Measurements from ENCODE around the gene PTPN1. TPM values are rescaled to one million over a fixed set of nuclear protein-coding genes. Genes with fewer than 3 reads are reported as not detected.

PTPN1 gene
- total and polyA plus RNA-seq, 2 of the 4 experiments (the other 2 are of a cell fraction) = 31.7 to 37.4 TPM

DNA sequence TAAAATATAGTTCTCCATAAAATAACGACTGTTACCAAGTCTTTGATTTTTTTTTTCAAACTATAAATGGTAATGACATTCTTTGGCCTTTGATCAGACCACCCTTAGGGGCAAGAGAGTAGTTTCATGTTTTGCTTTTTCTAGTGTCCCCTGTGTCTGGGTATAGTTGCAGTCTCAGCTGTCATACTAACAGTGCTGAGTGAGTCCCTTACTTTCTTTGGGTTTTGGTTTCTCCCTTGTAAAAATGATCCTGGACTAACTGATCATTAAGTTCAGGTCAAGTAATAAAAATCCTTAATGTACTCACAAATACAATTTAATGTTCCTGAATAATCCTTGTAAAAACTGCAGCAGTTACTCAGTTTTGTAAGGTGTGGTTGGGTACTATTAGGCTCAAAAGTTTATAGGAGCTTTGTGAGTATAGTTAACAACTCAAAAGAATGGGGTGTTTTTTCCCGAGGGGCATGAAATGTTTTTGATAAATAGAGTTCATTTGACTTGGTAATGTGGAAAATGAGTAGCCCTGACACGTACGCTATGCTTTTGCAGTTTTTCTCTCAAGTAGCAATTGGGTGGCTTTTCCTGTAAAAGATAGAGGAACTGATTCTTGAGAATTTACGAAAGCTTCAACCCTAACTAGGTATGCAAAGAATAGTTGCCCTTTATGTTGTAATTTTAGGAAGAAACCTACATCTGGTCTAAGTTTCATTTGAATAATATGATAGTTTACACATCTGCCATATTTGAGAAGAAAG, 6.2 kb downstream of the PTPN1 start:
- H3K4ac ChIP-seq (ENCODE audit: low read depth, low read length) = no peak overlapping the region
- no peaks in the 10 kb centered on the region for H3K9me3 ChIP-seq (ENCODE audit: control insufficient read depth, insufficient read depth, low read length)
- no peak for ATAC-seq (ENCODE audit: low read depth)
- H2AK9ac ChIP-seq (replicated peaks; ENCODE audit: low read depth, low read length, poor library complexity) = no peak overlapping the region
- no peak overlapping the region for H2AK5ac ChIP-seq (ENCODE audit: low read depth, low read length)
- H3K23ac ChIP-seq (ENCODE audit: low read depth, low read length) = peak overlapping the region; percentile 85; the same call in 1 of the 2 replicates
- H2BK120ac ChIP-seq (ENCODE audit: low read depth, low read length) = no peak overlapping the region
- no peak for DNase-seq
- H3K9ac ChIP-seq (ENCODE audit: low read depth, low read length) = no peak overlapping the region
- no peak overlapping the region for H3K27ac ChIP-seq (ENCODE audit: insufficient read depth, low read length)
- dilution Hi-C loops (cut with HindIII; ENCODE audit: low sequenced_read_pairs, unreplicated experiment) = no loop called here
- intact Hi-C loops (cut with micrococcal nuclease) = no loop called here
- ChIA-PET POLR2A (ENCODE audit: unreplicated experiment) (no interaction called here), CTCF (interaction anchor here (0.5 kb wide), 1 partner anchor 410 kb away, joined by 3 read pairs; no protein-coding TSS in a partner anchor)
- no peak overlapping the region for H3K4me2 ChIP-seq (ENCODE audit: low read depth, low read length)
- H3K27me3 ChIP-seq (ENCODE audit: control insufficient read depth, insufficient read depth, low read length) = no peaks in the 10 kb centered on the region
- H2BK15ac ChIP-seq (ENCODE audit: low read depth, low read length) = no peak overlapping the region
- no peak overlapping the region for H4K8ac ChIP-seq (ENCODE audit: low read depth in 2 of 2, low read length in 2 of 2)
- H2BK5ac ChIP-seq (ENCODE audit: low read depth, low read length, poor library complexity, severe bottlenecking) = peak overlapping the region; percentile 49
- no TSS peak for BruUV-seq (replicated peaks)
- no peak overlapping the region for H3K14ac ChIP-seq (replicated peaks; ENCODE audit: low read depth, low read length)
- no peak overlapping the region for H3K56ac ChIP-seq (ENCODE audit: extremely low read depth, insufficient read depth, low read length)
- peaks cover 11% of the 10 kb centered on the region for H3K36me3 ChIP-seq (ENCODE audit: control insufficient read depth, insufficient read depth, low read length)
- no peak overlapping the region for H3K4me3 ChIP-seq (ENCODE audit: insufficient read depth, low read depth, low read length)
- TF ChIP-seq RFX5 (IDR thresholded peaks at IDR 0.05; ENCODE audit: low read depth, low read length) (no peak), MXI1 (IDR thresholded peaks at IDR 0.05; ENCODE audit: borderline replicate concordance, low read depth, low read length) (no peak), BHLHE40 (IDR thresholded peaks at IDR 0.05; ENCODE audit: low read depth, low read length) (no peak), NFE2L2 (IDR thresholded peaks at IDR 0.05; ENCODE audit: low read depth, low read length) (no peak), RCOR1 (IDR thresholded peaks at IDR 0.05; ENCODE audit: insufficient replicate concordance, low read length) (no peak), MAZ (IDR thresholded peaks at IDR 0.05; ENCODE audit: borderline replicate concordance, low read depth, low read length) (no peak), CHD1 (IDR thresholded peaks at IDR 0.05; ENCODE audit: low read depth, low read length) (no peak), POLR2A (IDR thresholded peaks at IDR 0.05; ENCODE audit: low read depth, low read length) (no peak), RAD21 (IDR thresholded peaks at IDR 0.05; ENCODE audit: low read length) (no peak), CEBPB (IDR thresholded peaks at IDR 0.05; ENCODE audit: low read depth, low read length) (no peak), SMC3 (IDR thresholded peaks at IDR 0.05; ENCODE audit: low read depth, low read length) (no peak), MAFK (IDR thresholded peaks at IDR 0.05; ENCODE audit: low read depth, low read length) (no peak), FOS (IDR thresholded peaks at IDR 0.05; ENCODE audit: low read depth, low read length) (no peak)
- TF ChIP-seq, protein P1, sequence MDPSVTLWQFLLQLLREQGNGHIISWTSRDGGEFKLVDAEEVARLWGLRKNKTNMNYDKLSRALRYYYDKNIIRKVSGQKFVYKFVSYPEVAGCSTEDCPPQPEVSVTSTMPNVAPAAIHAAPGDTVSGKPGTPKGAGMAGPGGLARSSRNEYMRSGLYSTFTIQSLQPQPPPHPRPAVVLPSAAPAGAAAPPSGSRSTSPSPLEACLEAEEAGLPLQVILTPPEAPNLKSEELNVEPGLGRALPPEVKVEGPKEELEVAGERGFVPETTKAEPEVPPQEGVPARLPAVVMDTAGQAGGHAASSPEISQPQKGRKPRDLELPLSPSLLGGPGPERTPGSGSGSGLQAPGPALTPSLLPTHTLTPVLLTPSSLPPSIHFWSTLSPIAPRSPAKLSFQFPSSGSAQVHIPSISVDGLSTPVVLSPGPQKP (IDR thresholded peaks at IDR 0.05; ENCODE audit: borderline replicate concordance, low read depth, low read length) = no peak
- TF ChIP-seq, protein P2, sequence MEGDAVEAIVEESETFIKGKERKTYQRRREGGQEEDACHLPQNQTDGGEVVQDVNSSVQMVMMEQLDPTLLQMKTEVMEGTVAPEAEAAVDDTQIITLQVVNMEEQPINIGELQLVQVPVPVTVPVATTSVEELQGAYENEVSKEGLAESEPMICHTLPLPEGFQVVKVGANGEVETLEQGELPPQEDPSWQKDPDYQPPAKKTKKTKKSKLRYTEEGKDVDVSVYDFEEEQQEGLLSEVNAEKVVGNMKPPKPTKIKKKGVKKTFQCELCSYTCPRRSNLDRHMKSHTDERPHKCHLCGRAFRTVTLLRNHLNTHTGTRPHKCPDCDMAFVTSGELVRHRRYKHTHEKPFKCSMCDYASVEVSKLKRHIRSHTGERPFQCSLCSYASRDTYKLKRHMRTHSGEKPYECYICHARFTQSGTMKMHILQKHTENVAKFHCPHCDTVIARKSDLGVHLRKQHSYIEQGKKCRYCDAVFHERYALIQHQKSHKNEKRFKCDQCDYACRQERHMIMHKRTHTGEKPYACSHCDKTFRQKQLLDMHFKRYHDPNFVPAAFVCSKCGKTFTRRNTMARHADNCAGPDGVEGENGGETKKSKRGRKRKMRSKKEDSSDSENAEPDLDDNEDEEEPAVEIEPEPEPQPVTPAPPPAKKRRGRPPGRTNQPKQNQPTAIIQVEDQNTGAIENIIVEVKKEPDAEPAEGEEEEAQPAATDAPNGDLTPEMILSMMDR (conservative IDR thresholded peaks at IDR 0.05; ENCODE audit: low read depth, low read length) = no peak
- TF ChIP-seq, protein P3, sequence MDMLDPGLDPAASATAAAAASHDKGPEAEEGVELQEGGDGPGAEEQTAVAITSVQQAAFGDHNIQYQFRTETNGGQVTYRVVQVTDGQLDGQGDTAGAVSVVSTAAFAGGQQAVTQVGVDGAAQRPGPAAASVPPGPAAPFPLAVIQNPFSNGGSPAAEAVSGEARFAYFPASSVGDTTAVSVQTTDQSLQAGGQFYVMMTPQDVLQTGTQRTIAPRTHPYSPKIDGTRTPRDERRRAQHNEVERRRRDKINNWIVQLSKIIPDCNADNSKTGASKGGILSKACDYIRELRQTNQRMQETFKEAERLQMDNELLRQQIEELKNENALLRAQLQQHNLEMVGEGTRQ (IDR thresholded peaks at IDR 0.05; ENCODE audit: low read depth, low read length) = no peak
- peaks cover 23% of the 10 kb centered on the region for H3K4me1 ChIP-seq (ENCODE audit: control insufficient read depth, insufficient read depth, low read length)
- peaks cover 65% of the 10 kb centered on the region for H4K20me1 ChIP-seq (ENCODE audit: insufficient read depth, low read length)
- peaks cover 27% of the 10 kb centered on the region for H3K9me1 ChIP-seq (ENCODE audit: insufficient read depth, low read length)
- no peak overlapping the region for H3K18ac ChIP-seq (ENCODE audit: low read depth, low read length)
- no peak overlapping the region for H4K91ac ChIP-seq (ENCODE audit: insufficient read depth, low read depth, low read length)
- no peak overlapping the region for H4K5ac ChIP-seq (ENCODE audit: low read depth, low read length)
- H2AFZ ChIP-seq (replicated peaks; ENCODE audit: low read length, poor library complexity) = no peak overlapping the region
- H3K79me1 ChIP-seq (ENCODE audit: low read depth in 1 of 2, low read length in 2 of 2) = peaks cover 2 to 57% of the 10 kb centered on the region in 2 experiments; a peak in 3 of 4 replicates
- no peak overlapping the region for H2BK20ac ChIP-seq (ENCODE audit: low read depth, low read length)
- in situ Hi-C loops (cut with MboI; ENCODE audit: low sequenced_read_pairs) = no loop called here
- no CpG with 5 or more reads among the region's 5 CpGs for WGBS, 2 experiments (ENCODE audit: extremely low coverage in 2 of 2, insufficient read length in 1 of 2)
